ENCODE results near the gene ENO2. TPM values are rescaled to one million over a fixed set of nuclear protein-coding genes. Genes with fewer than 3 reads are reported as not detected.
A peak's percentile ranks its signal among the peaks of the same experiment; 100 is the strongest.

ENO2 gene
- total and polyA plus RNA-seq, 12 donors: 7.4 to 113 (median 35.1) TPM

- H3K36me3 ChIP-seq (replicated peaks in 1 of 2): no peaks in the 10 kb centered on the region
- H3K27me3 ChIP-seq: no peaks in the 10 kb centered on the region
- H3K9me3 ChIP-seq (replicated peaks in 1 of 3): no peaks in the 10 kb centered on the region
- H3K4me1 ChIP-seq (replicated peaks in 1 of 2): peaks cover 10 to 39% of the 10 kb centered on the region in 2 donors
- intact Hi-C loops (cut with DNase I): loop anchor here (10.0 kb wide), 2 partner anchors 81 to 159 kb away; partner anchors contain the start of gene SPSB2 (in 1 of the 2)
- peak in 1 of 7 donors; percentile 4 for DNase-seq
- TF ChIP-seq POLR2A (IDR thresholded peaks at IDR 0.05) (no peak), CTCF (IDR thresholded peaks at IDR 0.05) (no peak)
- WGBS, 4 donors: 73 to 85% (median 78%) methylated on average over 14 to 22 of the region's 22 CpGs
- H3K4me3 ChIP-seq: no peak overlapping the region
- peak overlapping the region in 3 of 5 donors; percentile 28 to 83 (median 52) for H3K27ac ChIP-seq
Measured at GRCh38 chr12:6955108-6956020, 41.0 kb downstream of the ENO2 start.

- H3K4me1 ChIP-seq (replicated peaks in 1 of 2): peaks cover 15 to 47% of the 10 kb centered on the region in 2 donors
- 67 to 78% (median 76%) methylated on average over 12 to 28 of the region's 28 CpGs for WGBS, 4 donors
- H3K27ac ChIP-seq: no peak overlapping the region
- H3K4me3 ChIP-seq: no peak overlapping the region
- no peaks in the 10 kb centered on the region for H3K36me3 ChIP-seq (replicated peaks in 1 of 2)
- TF ChIP-seq POLR2A (IDR thresholded peaks at IDR 0.05) (no peak), CTCF (IDR thresholded peaks at IDR 0.05) (no peak)
- intact Hi-C loops (cut with DNase I): loop anchor here (10.0 kb wide), 2 partner anchors 81 to 159 kb away; partner anchors contain the start of gene SPSB2 (in 1 of the 2)
- H3K9me3 ChIP-seq (replicated peaks in 1 of 3): no peaks in the 10 kb centered on the region
- no peaks in the 10 kb centered on the region for H3K27me3 ChIP-seq
- DNase-seq: peak in 1 of 7 donors; percentile 1
Measured at GRCh38 chr12:6956021-6956727, 41.8 kb downstream of the ENO2 start.

- 87 to 90% (median 88%) methylated on average over 13 to 20 of the region's 20 CpGs for WGBS, 4 donors
- peak in 2 of 7 donors; percentile 3 to 18 for DNase-seq
- Histone ChIP-seq H3K27me3 (no peaks in the 10 kb centered on the region), H3K9me3 (replicated peaks in 1 of 3) (no peaks in the 10 kb centered on the region), H3K4me1 (replicated peaks in 1 of 2) (peaks cover 23 to 58% of the 10 kb centered on the region in 2 donors), H3K4me3 (no peak overlapping the region), H3K36me3 (replicated peaks in 1 of 2) (no peaks in the 10 kb centered on the region), H3K27ac (no peak overlapping the region)
- TF ChIP-seq CTCF (IDR thresholded peaks at IDR 0.05): no peak
- no peak for TF ChIP-seq POLR2A (IDR thresholded peaks at IDR 0.05)
- intact Hi-C loops (cut with DNase I): loop anchor here (10.0 kb wide), 2 partner anchors 82 to 158 kb away; partner anchors contain the start of gene SPSB2 (in 1 of the 2)
Measured at GRCh38 chr12:6957151-6957701, 42.8 kb downstream of the ENO2 start.
